ENCODE data around the gene MARCHF9.
"Not testable (repeated sequence)": the region's sequence is repeated elsewhere in the genome, so short reads cannot be mapped to it uniquely, and the experiment has no call there.

MARCHF9 gene

DNA sequence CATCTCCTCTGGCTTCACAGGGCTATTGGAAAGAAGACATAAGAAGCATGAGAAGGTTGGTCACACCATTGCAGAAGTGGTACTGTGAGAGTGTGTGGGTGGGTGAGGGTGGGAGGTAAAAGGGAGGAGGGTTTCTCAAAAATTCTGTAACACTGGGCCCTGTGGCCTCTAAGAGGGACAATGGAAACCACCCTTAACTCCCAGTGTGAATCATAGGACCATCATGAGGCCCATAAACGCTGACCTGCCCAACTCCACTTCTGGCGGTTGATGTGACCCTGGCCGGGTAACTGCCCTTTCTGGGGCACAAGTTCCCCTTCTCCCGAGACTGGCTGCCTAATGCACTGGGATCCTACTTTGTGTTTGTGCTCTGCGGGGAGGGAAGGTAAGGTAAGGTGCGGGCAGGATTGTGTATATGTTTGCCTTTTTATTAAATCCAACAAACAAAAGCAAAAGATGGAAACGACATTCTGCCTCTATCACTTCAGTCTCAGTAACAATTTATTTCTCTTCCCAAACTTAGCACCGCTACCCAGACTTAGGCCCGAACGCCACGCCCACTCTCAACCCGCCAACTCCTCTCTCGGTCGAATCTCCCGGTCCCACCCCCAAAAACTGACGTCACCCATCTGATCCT, 16.5 kb downstream of the MARCHF9 start:
- DNase-seq (ENCODE audit: low spot score), result peak; percentile 85

DNA sequence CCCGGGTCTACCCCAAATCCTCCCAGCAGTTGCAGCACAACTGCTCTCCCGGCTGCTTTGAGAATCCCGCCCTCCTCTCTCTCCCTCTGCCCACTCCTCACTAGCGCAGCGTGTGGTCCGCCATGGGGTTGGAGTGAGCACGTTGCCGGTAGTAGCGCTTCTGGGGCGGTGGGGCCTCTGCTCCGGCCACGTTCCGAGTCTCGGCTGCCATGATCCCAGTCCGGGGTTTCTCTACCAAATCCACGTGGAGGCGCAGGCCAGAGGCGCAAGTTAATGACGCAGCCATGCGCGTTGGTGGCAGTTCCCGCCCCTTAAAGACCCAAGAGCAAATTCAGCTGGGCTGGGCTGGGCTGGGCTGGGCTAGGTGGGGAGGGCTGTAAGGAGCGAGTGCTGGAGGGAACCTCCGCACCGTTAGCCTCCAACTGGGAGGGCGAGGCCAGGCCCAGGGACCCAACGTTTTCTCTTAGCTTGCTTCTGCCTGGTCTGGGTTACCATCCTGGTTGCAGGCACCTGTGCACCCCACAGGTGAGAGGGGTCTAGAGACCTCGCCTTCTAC, 17.0 kb downstream of the MARCHF9 start, which contains the start of gene METTL1:
TSS of gene METTL1 (minus strand) at position 233 of the 556 bp plus-strand sequence. CDS start at position 211, 22 bp downstream.
- DNase-seq (ENCODE audit: low spot score), result peak; percentile 96

DNA sequence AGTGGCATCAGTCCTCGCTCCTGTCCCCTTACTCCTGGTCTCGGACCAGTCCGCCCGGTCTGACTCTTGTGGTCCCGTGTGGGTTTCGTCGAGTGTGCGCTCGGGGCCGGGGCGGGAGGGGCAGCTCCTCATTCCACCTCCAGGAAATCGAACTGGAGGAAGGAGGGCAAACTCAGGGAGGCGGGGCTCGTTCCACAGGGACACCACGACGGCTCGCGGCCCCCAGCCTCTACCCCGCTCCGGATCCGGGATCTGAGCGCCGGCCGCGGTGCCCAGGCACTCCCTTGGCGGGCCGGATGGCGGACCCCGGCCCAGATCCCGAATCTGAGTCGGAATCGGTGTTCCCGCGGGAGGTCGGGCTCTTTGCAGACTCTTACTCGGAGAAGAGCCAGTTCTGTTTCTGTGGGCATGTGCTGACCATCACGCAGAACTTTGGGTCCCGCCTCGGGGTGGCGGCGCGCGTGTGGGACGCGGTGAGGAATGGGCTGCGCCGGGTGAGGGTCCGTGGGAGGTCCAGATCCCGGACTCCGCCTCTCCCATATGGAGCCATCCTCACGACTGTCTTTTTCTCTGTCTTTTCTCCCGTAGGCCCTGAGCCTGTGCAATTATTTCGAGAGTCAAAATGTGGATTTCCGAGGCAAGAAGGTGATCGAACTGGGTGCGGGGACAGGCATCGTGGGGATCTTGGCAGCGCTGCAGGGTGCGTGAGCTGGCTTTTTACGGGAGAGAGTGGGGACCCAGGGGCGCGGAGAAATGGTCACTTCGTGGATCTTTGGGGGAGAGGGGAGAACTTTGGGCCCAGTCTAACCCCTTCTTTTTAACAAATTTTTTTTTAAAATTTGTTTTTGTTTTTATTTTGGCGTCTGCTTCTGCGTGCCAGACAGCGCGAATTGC, 17.8 kb downstream of the MARCHF9 start, which contains the start of gene EEF1AKMT3:
TSS of gene EEF1AKMT3 (plus strand) at position 186 of the 894 bp plus-strand sequence. CDS start at position 297, 111 bp downstream.
- DNase-seq (ENCODE audit: low spot score), result no peak

DNA sequence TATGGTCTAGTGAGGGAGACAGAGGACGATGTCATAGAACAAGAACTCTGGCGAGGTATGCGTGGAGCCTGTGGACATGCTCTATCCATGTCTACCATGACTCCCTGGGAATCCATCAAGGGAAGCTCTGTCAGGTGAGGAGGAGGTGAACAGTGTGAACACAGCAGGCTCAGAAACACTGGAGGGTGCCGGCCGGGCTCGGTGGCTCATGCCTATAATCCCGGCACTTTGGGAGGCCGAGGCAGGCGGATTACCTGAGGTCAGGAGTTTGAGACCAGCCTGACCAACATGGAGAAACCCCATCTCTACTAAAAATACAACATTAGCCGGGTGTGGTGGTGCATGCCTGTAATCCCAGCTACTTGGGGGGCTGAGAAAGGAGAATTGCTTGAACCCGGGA, 19.7 kb downstream of the MARCHF9 start:
- DNase-seq (ENCODE audit: low spot score), result not testable (repeated sequence)

DNA sequence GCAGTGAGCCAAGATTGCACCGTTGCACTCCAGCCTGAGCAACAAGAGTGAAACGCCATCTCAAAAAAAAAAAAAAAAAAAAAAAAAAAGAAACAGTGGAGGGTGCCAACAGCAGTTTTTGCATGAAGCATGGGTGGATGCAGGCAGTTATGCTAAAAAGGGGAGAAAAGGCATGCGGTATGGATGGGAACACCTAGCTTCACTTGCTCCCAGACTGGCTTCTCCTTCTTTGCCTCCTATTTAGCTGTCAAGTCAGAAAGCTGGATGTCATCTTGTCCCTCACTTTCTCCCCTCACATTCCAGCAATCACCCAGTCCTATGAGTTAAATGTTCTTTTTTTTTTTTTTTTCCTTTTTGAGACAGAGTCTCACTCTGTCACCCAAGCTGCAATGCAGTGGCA, 20.1 kb downstream of the MARCHF9 start:
- DNase-seq (ENCODE audit: low spot score), result no peak

DNA sequence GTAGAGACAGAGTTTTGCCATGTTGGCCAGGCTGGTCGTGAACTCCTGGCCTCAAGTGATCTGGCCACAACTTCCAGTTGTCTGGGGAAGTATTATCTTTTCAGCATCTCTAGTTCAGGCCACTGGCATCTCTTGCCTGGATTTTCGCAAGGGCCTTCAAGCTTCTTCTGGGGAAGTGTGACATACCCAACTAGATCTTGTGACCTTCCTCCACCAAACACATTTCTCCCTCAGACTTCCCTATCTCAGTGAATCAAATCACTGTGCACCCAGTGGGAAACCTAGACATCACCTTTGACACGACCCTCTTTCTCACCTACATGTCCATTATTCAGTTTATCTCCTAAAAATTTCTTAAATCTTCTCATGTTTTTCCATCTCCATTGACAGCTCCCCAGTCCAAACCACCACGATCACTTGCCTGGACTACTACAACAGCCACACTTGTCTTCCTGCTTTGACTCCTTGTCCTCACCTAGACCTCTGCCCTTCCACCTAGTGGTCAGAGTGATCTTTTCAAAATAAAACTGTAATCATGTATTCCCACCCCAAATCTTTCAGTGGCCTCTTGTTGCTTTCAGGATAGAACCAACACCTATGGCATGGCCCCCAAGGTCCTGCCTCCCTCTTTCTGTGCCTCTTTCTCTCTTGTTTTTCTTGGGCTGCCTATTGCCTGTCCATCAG, 20.8 kb downstream of the MARCHF9 start:
- DNase-seq (ENCODE audit: low spot score), result no peak

DNA sequence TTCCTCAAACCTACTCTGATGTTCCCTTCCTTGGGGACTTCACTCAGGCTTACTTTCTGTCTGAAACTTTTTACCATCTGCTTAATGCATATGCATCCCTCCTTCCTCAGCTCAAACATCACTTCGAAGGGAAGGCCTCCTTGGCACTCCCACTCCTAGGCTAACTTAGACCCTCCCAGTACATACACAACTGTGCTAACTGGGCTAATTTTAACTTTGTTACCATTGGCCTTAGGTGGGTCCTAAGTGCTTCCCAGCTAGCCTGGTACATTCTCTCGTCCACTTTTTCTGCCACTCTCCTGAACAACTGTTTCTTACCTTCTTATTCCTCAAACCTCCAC, 21.3 kb downstream of the MARCHF9 start:
- DNase-seq (ENCODE audit: low spot score), result no peak

DNA sequence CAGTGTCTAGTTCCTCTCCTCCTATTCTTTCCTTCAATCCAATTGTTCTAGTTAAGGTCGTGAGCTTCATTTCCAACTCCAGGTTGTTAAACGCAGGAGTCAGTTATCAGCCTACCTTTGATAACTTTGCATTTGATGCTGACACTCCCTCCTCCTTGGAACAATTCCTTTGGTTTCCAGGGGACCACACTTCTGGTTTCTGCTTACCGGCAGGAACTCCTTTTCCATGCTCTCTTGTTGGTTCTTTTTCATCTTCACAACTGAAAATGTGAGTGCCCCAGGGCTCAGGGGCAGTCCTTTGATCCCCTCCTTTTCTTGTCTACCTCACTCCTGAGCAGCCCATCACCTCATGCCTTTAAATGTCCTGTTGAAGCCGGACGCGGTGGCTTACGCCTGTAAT, 22.5 kb downstream of the MARCHF9 start:
- no peak for DNase-seq (ENCODE audit: low spot score)

DNA sequence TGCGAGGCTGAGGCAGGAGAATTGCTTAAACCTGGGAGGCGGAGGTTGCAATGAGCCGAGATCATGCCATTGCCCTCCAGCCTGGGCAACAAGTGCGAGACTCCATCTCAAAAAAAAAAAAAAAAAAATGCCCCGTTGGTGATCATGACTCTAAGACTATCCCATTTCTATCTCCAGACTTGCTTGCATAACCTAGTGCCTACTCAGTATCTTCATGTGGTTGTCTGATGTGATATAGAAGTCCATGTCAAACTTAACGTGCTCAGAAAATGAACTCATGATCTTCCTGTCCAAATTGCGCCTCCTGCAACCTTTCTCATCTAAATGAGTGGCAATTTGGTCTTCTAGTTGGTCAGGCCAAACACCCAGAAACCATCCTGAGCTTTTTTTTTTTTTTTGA, 23.0 kb downstream of the MARCHF9 start:
- no peak for DNase-seq (ENCODE audit: low spot score)

DNA sequence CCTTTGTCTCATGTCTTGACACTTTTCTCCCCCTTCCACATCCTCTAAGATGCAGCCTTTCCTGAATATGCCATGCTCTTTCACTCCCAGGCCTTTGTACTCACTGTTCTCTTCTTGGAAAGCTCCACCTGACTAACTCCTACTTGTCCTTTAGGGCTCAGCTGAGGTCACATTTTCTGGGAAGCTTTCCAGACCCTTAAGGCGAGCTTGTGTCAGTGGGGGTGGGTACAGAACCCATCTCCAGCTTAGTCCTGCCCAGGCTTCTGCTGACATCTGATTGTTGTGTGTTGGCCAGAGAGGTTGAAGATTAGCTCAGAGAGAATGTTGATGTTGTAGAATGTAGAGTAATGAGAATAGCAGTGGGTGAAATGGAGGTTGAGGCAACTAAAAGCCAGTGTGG, 24.8 kb downstream of the MARCHF9 start:
- no peak for DNase-seq (ENCODE audit: low spot score)

DNA sequence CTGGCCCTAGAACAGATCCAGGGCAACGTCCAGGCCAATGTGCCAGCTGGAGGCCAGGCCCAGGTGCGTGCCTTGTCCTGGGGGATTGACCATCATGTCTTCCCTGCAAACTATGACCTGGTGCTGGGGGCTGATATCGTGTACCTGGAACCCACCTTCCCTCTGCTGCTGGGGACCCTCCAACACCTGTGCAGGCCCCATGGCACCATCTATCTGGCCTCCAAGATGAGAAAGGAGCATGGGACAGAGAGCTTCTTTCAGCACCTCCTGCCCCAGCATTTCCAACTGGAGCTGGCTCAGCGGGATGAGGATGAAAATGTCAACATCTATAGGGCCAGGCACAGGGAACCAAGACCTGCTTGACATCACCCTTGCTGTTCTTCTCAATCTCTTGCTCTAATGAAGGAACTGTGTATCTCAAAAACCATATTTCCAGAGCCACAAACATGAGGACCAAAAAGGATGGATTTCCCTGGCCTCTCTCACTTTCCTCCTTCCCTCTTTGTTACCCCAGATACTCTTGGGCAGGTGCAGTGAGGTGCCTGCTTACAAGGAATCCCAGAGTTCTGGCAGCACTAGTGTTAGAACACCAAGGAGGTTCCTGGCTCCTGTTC, 25.5 kb downstream of the MARCHF9 start:
- no peak for DNase-seq (ENCODE audit: low spot score)

DNA sequence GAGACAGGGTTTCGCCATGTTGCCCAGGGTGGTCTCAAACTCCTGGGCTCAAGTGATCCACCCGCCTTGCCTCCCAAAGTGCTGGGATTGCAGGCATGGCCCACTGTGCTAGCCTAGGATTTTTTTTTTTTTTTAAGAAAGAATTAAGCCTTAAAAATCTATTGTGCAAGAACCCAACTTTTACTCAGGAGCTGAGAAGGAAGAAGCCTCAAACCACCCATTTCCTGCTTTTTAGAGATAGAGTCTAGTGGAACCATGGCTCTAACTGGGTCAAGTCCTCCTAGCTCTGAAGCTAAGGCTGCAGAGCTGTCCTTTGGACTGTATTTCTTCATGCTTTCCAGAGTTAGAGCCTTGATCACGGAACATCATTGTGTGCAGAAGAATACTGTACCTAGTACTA, 26.3 kb downstream of the MARCHF9 start:
- no peak for DNase-seq (ENCODE audit: low spot score)

DNA sequence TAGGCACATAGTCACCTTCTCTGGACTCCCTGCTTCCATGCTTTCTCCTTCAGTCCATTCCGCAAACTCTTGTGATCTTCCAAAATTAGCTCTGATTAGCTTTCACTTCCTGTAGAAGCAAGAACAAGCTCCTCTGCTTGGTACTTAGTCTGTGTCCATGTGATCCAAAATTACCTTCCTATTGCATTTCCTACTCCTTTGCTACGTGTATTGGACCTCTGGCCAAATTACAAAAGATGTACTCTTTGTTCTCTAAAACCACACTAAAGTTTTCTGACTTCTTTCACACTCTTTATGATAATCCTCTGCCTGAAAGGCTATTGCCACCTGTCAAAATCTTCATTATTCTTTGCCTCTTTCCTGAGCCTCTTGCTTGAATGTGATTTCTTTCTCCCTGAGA, 26.9 kb downstream of the MARCHF9 start:
- no peak for DNase-seq (ENCODE audit: low spot score)

DNA sequence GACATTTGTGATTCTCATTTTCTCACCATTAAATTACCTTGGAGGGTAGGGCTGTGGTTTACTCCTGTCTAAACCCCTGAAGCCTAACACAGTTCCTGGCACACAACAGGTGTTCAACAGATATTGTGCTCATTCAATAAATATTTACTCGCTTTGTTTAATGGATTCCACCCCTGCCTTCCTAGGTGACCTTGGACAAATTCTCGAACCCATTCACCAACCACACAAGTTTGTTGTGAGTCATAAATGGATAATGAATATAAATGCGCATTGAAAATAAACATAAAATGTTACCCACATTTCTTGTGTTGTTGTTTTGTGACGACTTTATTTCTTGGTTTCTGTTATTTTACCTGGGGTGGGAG, 27.3 kb downstream of the MARCHF9 start:
- no peak for DNase-seq (ENCODE audit: low spot score)

DNA sequence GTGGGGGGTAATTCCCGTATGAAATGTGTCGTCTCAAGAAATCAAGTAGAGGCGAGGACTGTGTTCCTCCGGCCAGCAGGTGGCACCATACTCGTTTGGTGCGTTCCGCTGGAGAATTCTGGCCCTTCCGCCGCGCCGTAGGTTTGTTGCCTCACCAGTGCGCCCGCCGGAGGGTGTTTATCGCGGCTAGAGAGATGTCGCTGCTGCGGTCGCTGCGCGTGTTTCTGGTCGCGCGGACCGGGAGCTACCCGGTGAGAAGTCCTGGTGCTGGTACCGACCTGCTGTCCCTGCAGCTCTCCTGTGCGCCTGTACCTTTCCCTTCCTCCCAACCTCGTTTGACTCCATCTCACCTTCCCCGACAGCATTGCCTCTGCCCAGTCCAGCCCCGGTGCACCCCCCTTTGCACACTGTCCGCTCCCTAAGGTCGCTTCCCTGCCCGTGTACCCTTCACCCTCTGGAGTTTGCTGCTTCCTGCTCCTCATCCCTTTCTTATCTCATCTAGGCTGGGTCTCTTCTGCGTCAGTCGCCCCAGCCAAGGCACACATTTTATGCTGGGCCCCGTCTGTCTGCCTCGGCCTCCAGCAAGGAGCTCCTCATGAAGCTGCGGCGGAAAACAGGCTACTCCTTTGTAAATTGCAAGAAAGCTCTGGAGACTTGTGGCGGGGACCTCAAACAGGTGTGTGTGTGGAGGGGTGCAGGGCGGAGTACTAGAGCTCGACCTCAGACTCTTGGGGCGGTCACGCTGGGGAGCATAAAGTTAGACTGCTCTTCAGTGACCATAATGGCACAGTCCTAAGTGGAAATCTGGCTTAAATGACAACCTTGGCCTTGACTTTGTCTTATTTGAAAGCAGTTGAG, 27.9 kb downstream of the MARCHF9 start, which contains the start of gene TSFM:
TSS of gene TSFM (plus strand) at position 180 of the 858 bp plus-strand sequence. CDS start at position 195, 15 bp downstream.
- DNase-seq (ENCODE audit: low spot score), result peak; percentile 93

DNA sequence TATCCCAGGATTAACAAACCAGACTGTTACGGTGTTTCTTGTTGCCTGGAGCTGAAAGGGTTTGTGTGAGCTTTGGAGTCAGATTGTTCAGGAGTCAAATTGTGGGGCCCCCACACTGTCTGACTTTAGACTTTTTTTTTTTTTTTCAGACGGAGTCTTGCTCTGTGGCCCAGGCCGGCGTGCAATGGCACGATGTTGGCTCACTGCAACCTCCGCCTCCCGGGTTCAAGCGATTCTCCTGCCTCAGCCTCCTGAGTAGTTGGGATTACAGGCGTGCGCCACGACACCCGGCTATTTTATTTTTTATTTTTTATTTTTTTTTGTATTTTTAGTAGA, 28.5 kb downstream of the MARCHF9 start:
- no peak for DNase-seq (ENCODE audit: low spot score)

DNA sequence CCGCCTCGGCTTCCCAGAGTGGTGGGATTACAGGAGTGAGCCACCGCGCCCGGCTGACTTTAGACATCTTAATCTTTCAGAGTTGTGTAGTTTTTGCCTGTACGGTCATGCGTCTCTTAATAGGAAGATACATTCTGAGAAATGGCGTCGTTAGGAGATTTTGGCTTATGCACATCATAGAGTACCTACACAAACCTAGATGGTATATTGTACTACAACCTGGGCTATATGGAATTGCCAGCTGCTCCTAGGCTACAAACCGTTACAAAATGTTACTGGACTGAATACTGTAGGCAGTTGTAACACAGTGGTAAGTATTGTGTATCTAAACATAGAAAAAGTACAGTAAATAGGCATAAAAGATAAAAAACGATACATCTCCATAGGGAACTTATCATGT, 29.0 kb downstream of the MARCHF9 start:
- no peak for DNase-seq (ENCODE audit: low spot score)

DNA sequence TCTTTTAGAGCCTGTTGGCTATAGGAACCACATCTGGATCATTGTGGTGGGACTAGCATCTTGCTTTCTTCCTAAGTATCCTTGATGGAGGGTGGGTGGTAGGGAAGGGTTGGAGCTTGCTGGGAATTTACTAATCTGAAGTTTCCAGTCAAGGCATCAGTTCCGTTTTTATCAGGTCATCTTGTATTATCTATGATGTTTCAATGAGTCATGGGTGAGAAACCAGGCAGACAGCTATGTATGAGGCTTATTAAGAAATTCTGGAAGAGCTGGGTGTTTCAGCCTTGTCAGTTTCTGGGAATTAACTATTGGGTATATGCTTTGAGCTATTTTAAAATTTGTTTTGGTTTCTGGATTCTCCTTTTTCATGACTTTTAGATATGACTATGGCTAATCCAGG, 39.0 kb downstream of the MARCHF9 start:
- DNase-seq (ENCODE audit: low spot score), result no peak

DNA sequence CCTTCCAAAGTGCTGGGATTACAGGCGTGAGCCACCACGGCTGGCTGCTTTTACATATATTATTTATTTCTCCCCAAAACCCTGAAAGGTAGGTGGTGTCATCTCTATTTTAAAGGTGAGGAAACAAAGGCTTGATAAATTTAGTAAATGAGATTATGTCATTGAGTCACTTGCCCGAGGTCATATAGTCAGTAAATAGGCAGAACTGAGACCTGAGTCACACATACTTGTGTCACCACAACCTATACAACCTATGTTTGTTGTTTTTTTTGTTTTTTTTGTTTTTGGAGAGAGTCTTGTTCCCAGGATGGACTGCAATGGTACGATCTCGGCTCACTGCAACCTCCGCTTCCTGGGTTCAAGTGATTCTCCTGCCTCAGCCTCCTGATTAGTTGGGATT, 40.5 kb downstream of the MARCHF9 start:
- no peak for DNase-seq (ENCODE audit: low spot score)

DNA sequence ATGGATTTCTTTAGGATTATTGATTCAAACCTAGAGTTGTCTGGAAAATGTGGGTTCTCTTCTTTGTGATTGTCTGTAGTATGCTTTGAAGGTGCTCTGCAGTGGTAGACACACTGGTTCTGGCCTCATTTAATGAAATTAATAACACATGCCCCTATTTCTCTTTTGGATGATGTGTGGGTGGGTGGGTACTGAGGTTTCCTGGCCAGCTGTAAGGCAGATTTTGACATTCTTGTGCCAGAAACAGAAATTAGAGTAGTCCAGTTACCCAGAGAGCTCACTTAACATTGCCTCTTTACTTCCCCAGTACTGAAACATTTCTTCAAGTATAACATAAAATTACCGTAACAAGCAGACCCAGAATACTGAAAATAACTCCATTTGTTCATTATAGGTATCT, 42.1 kb downstream of the MARCHF9 start:
- no peak for DNase-seq (ENCODE audit: low spot score)

DNA sequence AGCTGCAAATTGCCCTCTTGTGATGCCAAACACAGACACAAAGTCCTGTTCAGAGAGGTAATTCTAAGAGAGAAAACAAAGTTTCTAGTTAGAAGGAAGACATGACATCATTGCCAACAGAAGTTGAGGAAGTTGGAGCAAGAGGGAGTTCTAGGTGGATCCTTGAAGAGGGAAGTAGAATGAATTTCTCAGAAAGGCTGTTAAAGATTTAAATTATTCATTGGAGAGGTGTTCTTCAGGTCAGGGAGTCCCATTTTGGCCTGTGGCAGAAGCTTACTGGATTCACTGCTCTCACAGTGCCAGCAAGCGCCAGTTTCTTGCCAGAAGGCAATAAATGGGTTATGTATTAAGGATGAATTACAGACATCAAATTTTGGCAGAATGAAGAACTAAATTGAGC, 43.0 kb downstream of the MARCHF9 start:
- DNase-seq (ENCODE audit: low spot score), result no peak

Measured in putamen (tissue), 1 donor.